Rectal smooth muscle tissue (tissue), 1 donor: ENCODE measurements around the gene KLHL36.

ENCODE experiments used
- H3K27ac ChIP-seq: one replicate; pipeline ENCODE4 v1.7.0; 2013; ENCODE audit warnings: low read depth, low read length, inconsistent platforms
- H3K27me3 ChIP-seq: one replicate; pipeline ENCODE4 v1.7.0; 2013; ENCODE audit warnings: low read length; ENCODE audit not compliant: control insufficient read depth, insufficient read depth
- H3K36me3 ChIP-seq: one replicate; pipeline ENCODE4 v1.7.0; 2013; ENCODE audit warnings: low read length; ENCODE audit not compliant: control insufficient read depth, insufficient read depth
- H3K4me1 ChIP-seq: one replicate; pipeline ENCODE4 v1.7.0; 2013; ENCODE audit warnings: low read length; ENCODE audit not compliant: control insufficient read depth, insufficient read depth
- H3K4me3 ChIP-seq: one replicate; pipeline ENCODE4 v1.7.0; 2013; ENCODE audit warnings: low read length
- H3K9ac ChIP-seq: one replicate; pipeline ENCODE4 v1.7.0; 2013; ENCODE audit warnings: low read length

Gene KLHL36

DNA sequence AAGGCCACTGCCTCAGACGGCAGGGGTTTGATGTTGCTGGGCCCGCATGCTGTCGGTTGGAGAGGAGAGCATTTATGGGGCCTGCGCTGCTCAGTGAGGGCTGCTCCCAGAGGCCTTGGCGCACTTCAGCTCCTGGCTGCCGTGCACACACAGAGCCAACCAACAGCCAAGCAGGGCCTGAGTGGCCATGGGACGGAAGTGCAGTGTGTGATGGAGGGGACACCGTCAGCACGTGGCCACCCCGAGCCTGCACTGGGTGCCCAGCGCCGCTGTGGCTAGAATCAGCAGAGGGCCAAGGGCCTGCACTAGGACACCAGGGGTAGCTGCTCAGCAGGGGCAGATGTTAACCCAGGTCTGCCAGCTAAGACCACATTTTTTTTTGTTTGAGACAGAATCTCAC lies 21.8 kb downstream of the KLHL36 start:
- H3K4me3 ChIP-seq = no peak overlapping the region
- H3K4me1 ChIP-seq = no peaks in the 10 kb centered on the region
- no peak overlapping the region for H3K9ac ChIP-seq
- no peaks in the 10 kb centered on the region for H3K36me3 ChIP-seq
- H3K27ac ChIP-seq = no peak overlapping the region
- no peaks in the 10 kb centered on the region for H3K27me3 ChIP-seq

DNA sequence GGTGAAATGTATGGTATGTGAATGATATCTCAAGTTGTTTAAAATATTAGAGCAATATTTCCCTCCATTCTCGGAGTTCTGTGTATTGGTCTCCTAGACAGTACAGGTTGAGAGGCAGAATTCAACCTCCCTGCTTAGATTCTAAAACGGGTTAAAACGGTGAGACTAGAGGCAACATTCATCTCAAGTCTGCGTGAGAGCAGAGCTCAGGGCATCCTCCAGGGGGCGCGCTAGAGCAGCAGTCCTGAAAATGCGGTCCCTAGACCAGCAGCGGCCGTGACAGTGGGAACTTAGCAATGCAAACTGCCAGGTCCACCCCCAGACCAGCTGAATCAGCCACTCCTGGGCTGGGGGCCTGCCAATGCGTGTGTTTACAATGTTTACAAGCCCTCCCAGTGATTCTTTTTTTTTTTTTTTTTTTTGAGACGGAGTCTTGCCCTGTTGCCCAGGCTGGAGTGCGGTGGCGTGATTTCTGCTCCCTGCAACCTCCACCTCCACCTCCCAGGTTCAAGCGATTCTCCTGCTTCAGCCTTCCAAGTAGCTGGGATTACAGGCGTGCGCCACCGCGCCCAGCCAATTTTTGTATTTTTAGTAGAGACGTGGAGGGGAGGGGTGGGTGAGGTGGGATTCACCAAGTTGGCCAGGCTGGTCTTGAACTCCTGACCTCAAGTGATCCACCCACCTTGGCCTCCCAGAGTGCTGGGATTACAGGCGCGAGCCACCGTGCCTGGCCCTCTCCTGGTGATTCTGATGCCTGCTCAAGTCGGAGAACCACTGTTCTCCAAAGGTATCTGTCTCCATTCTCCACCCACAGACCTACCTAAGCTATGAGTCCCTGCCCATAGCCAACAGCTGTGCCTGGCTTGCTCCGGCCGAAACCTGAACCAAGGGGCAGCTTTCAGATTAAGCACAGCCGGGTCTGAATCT lies 24.2 kb downstream of the KLHL36 start:
- Histone ChIP-seq H3K36me3 (no peaks in the 10 kb centered on the region), H3K9ac (no peak overlapping the region), H3K4me3 (no peak overlapping the region), H3K4me1 (no peaks in the 10 kb centered on the region), H3K27me3 (no peaks in the 10 kb centered on the region), H3K27ac (no peak overlapping the region)

DNA sequence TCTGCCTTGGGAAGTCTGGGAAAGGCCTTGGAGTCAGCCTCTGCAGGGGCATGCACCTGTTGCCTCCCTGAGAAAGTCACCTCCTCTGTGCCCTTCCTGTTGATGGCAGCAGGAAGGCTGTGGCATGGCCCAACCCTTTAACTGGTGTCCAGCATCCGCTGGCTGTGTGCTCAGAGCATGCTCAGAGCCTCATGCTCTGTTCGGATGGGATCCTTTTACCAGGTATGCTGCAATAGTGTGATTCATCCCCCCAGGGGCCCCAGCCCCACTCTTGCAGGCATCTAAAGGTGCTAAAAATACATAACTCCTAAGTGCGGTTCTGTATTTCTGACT lies 24.9 kb downstream of the KLHL36 start:
- Histone ChIP-seq H3K27ac (no peak overlapping the region), H3K27me3 (no peaks in the 10 kb centered on the region), H3K9ac (no peak overlapping the region), H3K4me1 (no peaks in the 10 kb centered on the region), H3K4me3 (no peak overlapping the region), H3K36me3 (no peaks in the 10 kb centered on the region)

DNA sequence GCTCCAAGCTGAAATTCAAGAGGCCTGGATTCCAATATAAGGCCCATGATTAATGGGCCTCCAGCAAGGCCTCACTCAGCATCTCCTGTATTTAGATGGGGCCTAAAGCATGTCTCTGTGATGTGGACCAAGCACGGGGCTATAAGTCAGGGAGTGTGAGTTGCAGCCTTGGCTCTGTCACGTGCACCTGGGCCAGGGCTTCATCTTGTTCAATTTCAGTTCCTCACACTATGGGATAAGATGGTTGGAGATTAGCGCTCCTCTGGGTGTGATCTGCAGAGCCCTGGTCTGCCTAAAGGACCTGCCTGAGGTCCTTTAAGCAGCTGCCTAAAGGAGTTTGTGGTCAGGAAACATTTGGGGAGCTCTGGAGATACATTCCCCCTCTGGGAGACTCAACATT lies 25.2 kb downstream of the KLHL36 start:
- Histone ChIP-seq H3K9ac (no peak overlapping the region), H3K36me3 (no peaks in the 10 kb centered on the region), H3K4me1 (no peaks in the 10 kb centered on the region), H3K27ac (no peak overlapping the region), H3K4me3 (no peak overlapping the region), H3K27me3 (no peaks in the 10 kb centered on the region)

DNA sequence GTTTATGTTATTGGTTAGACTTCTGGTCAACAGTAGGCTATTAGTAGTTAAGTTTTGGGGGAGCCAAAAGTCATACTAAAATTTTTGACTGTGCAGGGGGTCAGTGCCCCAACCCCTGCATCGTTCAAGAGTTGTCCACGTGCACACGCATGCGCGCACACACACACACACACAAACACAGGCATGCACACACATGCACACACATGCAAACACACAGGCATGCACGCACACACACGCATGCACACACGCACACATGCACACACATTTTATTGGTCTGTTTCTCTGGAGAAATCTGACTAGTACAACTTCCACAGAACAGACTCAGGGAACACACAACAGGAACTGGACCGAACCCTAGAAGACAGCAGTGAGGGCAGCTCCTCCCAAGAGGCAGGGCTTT lies 27.1 kb downstream of the KLHL36 start:
- no peak overlapping the region for H3K9ac ChIP-seq
- no peaks in the 10 kb centered on the region for H3K27me3 ChIP-seq
- H3K4me3 ChIP-seq = no peak overlapping the region
- H3K4me1 ChIP-seq = no peaks in the 10 kb centered on the region
- no peaks in the 10 kb centered on the region for H3K36me3 ChIP-seq
- H3K27ac ChIP-seq = no peak overlapping the region

DNA sequence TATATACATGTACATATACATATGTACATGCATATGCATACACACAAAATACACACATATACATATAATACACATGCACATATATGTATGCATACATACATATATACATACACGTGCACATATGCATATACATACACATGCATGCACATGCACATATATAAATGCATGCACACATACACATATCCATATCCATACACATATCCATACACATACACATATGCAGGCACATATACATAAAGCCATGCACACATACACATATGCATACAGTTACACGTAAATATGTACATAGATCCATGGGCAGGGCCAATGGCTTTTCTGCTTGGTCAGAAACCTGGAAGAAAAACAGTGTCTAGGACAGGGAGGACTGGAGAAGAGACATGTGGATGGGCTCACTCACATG lies 27.6 kb downstream of the KLHL36 start:
- Histone ChIP-seq H3K27ac (no peak overlapping the region), H3K27me3 (no peaks in the 10 kb centered on the region), H3K36me3 (no peaks in the 10 kb centered on the region), H3K4me1 (no peaks in the 10 kb centered on the region), H3K4me3 (no peak overlapping the region), H3K9ac (no peak overlapping the region)

DNA sequence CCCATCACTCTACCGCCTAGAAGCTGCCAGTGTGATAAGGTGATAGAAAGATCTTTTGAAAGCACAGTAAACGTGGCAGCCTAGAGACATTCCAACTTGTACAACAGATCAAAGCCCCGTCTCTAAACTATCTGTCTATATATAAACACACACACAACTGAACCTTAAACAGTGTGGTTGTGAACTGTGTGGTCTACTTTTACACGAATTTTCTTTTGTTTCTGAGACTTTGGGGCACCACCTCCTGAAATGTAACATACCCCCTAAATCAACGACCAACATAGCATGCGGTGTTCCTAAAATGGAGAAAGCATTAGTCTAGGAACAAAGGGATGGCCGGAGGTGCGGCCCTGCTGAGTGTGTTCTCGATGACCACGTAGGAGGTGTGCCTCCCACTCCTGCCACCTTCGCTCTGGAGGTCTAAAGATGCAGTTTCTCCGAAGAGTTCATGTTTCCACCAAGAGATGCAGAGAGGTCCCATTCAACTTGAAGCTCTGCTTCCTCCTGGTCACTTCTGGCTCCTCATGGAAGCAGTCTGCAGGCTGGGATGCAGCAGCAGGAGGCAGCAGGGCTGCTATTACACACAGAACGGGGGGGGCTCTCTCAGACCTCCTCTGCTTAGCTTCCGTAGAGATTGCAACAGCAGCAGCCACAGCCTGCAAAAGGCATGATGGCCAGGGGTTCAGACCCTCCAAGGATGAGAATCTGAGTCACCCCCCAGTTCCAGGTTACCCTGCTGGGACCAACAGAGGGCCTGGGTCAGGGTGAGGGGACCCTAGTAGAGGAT lies 28.9 kb downstream of the KLHL36 start:
- Histone ChIP-seq H3K36me3 (no peaks in the 10 kb centered on the region), H3K4me3 (no peak overlapping the region), H3K9ac (no peak overlapping the region), H3K4me1 (no peaks in the 10 kb centered on the region), H3K27ac (no peak overlapping the region), H3K27me3 (no peaks in the 10 kb centered on the region)

DNA sequence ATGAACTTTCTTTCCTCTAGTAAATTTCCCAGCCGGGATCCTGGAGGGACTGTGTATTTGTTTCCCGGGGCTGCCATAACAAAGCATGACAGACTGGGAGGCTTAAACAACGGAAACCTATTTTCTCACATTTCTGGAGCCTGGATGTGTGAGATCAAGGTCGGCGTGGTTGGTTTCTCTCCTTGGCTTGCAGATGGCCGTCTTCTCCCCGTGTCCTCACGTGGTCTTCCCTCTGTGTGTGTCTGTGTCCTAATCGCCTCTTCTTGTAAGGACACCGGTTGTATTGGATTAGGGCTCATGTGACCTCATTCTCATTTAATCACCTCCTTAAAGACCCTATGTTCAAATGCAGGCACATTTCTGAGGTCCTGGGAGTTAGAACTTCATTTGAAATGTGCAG lies 29.5 kb downstream of the KLHL36 start:
- no peaks in the 10 kb centered on the region for H3K4me1 ChIP-seq
- no peak overlapping the region for H3K9ac ChIP-seq
- H3K27me3 ChIP-seq = no peaks in the 10 kb centered on the region
- H3K4me3 ChIP-seq = no peak overlapping the region
- H3K36me3 ChIP-seq = no peaks in the 10 kb centered on the region
- H3K27ac ChIP-seq = no peak overlapping the region

DNA sequence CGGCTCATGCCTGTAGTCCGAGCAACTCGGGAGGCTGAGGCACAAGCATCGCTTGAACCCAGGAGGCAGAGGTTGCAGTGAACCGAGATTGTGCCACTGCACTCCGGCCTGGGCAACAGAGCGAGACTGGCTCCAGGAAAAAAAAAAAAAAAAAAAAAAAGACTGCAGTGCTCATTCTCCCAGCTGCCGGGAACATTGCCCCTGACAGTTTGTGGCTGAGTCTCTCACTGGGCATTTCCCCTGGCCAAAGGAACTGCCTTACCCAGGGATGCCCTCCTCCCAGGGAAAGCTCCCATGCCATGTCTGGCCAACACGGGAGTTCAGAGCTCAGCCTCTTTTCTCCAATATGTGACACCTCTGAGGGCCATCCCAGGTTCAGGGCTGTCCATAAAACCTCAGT lies 30.2 kb downstream of the KLHL36 start:
- Histone ChIP-seq H3K4me3 (no peak overlapping the region), H3K27me3 (no peaks in the 10 kb centered on the region), H3K4me1 (no peaks in the 10 kb centered on the region), H3K27ac (no peak overlapping the region), H3K36me3 (no peaks in the 10 kb centered on the region), H3K9ac (no peak overlapping the region)

DNA sequence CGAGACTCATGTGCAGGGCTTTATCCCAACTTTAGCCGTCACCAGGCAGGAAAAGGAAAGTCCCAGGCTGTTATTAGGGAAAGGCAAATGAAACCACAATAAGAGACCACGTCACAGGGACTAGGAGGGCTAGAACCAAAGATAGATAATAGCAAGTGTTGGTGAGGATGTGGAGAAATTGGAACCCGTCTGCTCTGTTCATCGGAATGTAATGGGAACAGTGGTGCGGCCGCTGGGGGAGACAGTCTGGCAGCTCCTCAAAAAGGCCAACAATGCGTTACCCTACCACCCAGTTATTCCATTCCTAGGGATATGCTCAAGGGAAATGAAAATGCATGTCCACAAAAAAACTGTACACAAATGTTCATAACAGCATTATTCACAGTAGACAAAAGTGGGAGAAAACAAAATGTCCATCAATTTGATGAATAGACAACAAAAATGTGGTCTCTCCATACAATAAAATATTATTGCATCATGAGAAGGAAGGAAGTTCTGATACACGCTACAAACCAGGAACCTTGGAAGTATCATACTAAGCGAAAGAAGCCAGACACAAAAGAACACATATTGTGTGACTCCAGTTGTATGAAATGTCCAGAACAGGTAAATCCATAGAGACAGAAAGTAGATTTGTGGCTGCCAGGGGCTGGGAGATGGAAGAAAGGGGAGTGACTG lies 32.0 kb downstream of the KLHL36 start:
- H3K27ac ChIP-seq = no peak overlapping the region
- H3K27me3 ChIP-seq = no peaks in the 10 kb centered on the region
- H3K4me1 ChIP-seq = no peaks in the 10 kb centered on the region
- H3K9ac ChIP-seq = no peak overlapping the region
- no peak overlapping the region for H3K4me3 ChIP-seq
- no peaks in the 10 kb centered on the region for H3K36me3 ChIP-seq

DNA sequence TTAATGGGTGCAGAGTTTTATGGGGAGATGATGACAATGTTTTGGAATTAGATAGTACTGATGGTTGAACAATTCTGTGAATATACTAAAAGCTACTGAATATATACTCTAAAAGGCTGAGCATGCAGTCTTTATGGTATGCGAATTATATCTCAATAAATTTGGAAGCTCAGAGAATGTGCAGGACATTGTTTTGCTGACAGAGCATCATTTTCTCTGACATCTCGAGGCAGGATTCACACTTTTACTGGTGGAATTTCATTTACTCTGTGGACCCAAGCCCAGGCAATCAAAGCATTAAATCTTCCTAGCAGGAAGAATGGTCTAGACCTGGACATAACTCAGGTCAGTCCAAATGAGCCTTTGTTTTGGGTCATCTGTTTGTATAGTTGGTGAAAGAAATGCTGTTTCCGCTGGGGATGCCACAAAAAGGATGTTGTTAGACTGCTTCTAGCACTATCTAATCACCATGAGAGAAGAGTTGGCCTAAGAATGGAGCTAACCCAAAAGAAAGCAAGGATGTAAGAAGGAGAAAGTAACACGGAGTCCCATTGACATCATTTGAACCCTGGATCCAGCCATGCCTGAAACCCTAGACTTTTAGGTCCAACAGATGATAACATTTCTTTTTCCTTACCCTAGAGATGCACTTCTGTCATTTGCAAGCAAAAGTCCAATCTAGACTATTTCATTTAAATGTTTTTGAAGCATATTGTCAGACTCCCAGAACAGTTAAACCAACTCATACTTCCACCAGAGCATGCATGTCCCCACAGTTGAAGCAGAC lies 32.7 kb downstream of the KLHL36 start:
- Histone ChIP-seq H3K4me1 (no peaks in the 10 kb centered on the region), H3K4me3 (no peak overlapping the region), H3K27me3 (no peaks in the 10 kb centered on the region), H3K27ac (no peak overlapping the region), H3K36me3 (no peaks in the 10 kb centered on the region), H3K9ac (no peak overlapping the region)
